ENCODE results near the gene POLR1H. TPM values are rescaled to one million over a fixed set of nuclear protein-coding genes. Genes with fewer than 3 reads are reported as not detected.

The POLR1H gene
- total RNA-seq, 1 experiment from 2014 or later: 31.9 TPM

DNA sequence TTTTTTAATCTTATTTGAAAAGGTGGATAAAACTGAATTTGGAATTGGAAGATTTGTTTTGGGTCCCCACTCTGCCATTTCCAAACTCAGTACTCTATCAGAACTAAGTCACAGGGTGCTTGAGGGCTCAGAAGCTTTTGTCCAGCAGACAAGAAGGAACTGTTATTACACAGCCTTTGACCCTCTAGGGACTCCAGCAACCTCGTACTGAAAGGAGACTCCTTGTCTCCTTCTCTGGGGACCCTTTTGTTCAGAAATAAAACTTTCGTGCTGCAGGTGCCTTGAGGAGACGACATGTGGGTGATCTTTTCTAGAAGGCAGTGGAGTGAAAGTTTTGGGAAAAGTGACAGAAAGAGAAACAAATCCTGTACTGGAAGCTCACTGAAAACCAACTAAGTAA lies 7.4 kb upstream of the POLR1H start:
- no peak overlapping the region for H2AFZ ChIP-seq (ENCODE audit: low read length)
- no peak overlapping the region for H3K4me3 Mint-ChIP-seq
- H3K23ac ChIP-seq (ENCODE audit: insufficient read length, low read depth, low read length): no peak overlapping the region
- no peak for DNase-seq
- H2BK5ac ChIP-seq (ENCODE audit: insufficient read length, low read length): no peak overlapping the region
- no peaks in the 10 kb centered on the region for H3K27me3 ChIP-seq (ENCODE audit: insufficient read depth, low read length)
- no peak for TF ChIP-seq CTCF (conservative IDR thresholded peaks at IDR 0.05)
- no peak overlapping the region for H3K18ac ChIP-seq (ENCODE audit: insufficient read length, low read depth, low read length)
- H3K27me3 Mint-ChIP-seq (ENCODE audit: low read depth): no peaks in the 10 kb centered on the region
- H4K20me1 ChIP-seq (ENCODE audit: control insufficient read depth, insufficient read depth, insufficient read length): no peaks in the 10 kb centered on the region
- no peak overlapping the region for H2BK15ac ChIP-seq (ENCODE audit: low read depth, low read length)
- no peak overlapping the region for H3T11ph ChIP-seq (ENCODE audit: low read length)
- no peak overlapping the region for H4K91ac ChIP-seq (ENCODE audit: insufficient read length, low read depth, low read length)
- H3K36me3 Mint-ChIP-seq (ENCODE audit: insufficient read depth in 1 of 3, low read depth in 3 of 3): no peaks in the 10 kb centered on the region; a peak in 1 of 7 replicates
- H3K79me2 ChIP-seq (ENCODE audit: insufficient read depth, low read length): no peaks in the 10 kb centered on the region
- H2BK20ac ChIP-seq (ENCODE audit: low read depth, low read length, poor library complexity, severe bottlenecking): no peak overlapping the region
- H3K23me2 ChIP-seq (ENCODE audit: insufficient read length, low read depth, low read length, poor library complexity, severe bottlenecking): no peaks in the 10 kb centered on the region
- H3K9ac ChIP-seq (ENCODE audit: extremely low read depth, insufficient read length, low read length): no peak overlapping the region
- no peaks in the 10 kb centered on the region for H3K9me3 ChIP-seq (ENCODE audit: control insufficient read depth, low read depth, low read length)
- WGBS (ENCODE audit: extremely low coverage, insufficient read length, low lambda C conversion rate): no CpG with 5 or more reads among the region's 3 CpGs
- no peak overlapping the region for H2AK5ac ChIP-seq (ENCODE audit: insufficient read length, low read length)
- H3K27ac ChIP-seq (ENCODE audit: insufficient read length, low read depth, low read length): no peak overlapping the region
- H2BK12ac ChIP-seq (ENCODE audit: insufficient read length, low read depth, low read length): no peak overlapping the region
- H3K9me3 Mint-ChIP-seq: no peaks in the 10 kb centered on the region
- no peak overlapping the region for H3K56ac ChIP-seq (ENCODE audit: insufficient read length, low read depth, low read length)
- no peaks in the 10 kb centered on the region for H3K4me1 Mint-ChIP-seq
- H3K4ac ChIP-seq (ENCODE audit: low read depth, low read length): no peak overlapping the region
- no peak overlapping the region for H3K4me2 ChIP-seq (ENCODE audit: insufficient read depth, insufficient read length, low read length)
- no peak overlapping the region for H4K5ac ChIP-seq (ENCODE audit: insufficient read length, low read depth, low read length)
- H3K14ac ChIP-seq (ENCODE audit: insufficient read depth, low read length): no peak overlapping the region
- H4K8ac ChIP-seq (replicated peaks; ENCODE audit: insufficient read length, low read depth, low read length): no peak overlapping the region
- no peak overlapping the region for H3K27ac Mint-ChIP-seq
- no peaks in the 10 kb centered on the region for H3K79me1 ChIP-seq (ENCODE audit: insufficient read depth, low read depth, low read length, poor library complexity, severe bottlenecking)
- H3K4me1 ChIP-seq (ENCODE audit: insufficient read depth, low read length): no peaks in the 10 kb centered on the region
- no peak overlapping the region for H2BK120ac ChIP-seq (ENCODE audit: low read depth, low read length, poor library complexity, severe bottlenecking)

Measured in H9 (cell line).